Brain microvascular endothelial cell (primary cell): ENCODE results near the gene CREB3L1.
A peak's percentile ranks its signal among the peaks of the same experiment; 100 is the strongest.

Experiments
- DNase-seq: peaks from one replicate; pipeline ENCODE4 v3.0.0-alpha.2; 2020
- H3K27ac ChIP-seq: fragments of 250-450 bp; sonication (Bioruptor Pico); 2 replicates; pipeline ENCODE4 v1.5.1; 2020; ENCODE audit warnings: mild to moderate bottlenecking, moderate library complexity
- H3K27me3 ChIP-seq: fragments of 250-450 bp; sonication (Bioruptor Pico); replicated peaks from 2 replicates; pipeline ENCODE4 v1.5.1; 2020; ENCODE audit warnings: mild to moderate bottlenecking
- H3K36me3 ChIP-seq: fragments of 250-450 bp; sonication (Bioruptor Pico); replicated peaks from 2 replicates; pipeline ENCODE4 v1.5.1; 2020; ENCODE audit warnings: mild to moderate bottlenecking
- H3K4me3 ChIP-seq: 2 replicates; pipeline ENCODE4 v1.5.1; 2011; ENCODE audit warnings: low read depth, mild to moderate bottlenecking, control low read depth, low read length, moderate library complexity
- CTCF ChIP-seq: IDR thresholded peaks from 2 replicates; pipeline ENCODE4 v1.5.1; 2011; ENCODE audit warnings: low read depth, mild to moderate bottlenecking, moderate library complexity, low read length, control low read depth, inconsistent platforms; ENCODE audit errors: missing control alignments
- in situ Hi-C: cut with HindIII; loops from 2 replicates; pipeline ENCODE4 v1.10.0; 2017; ENCODE audit warnings: low sequenced_read_pairs, low pct_ligation_motif_present

Gene CREB3L1

GRCh38 chr11:46240861-46241260 is 36.6 kb upstream of the CREB3L1 start:
- Histone ChIP-seq H3K27me3 (no peaks in the 10 kb centered on the region), H3K4me3 (no peak overlapping the region), H3K36me3 (no peaks in the 10 kb centered on the region), H3K27ac (no peak overlapping the region)
- in situ Hi-C loops, result no loop called here
- TF ChIP-seq CTCF, result no peak
- DNase-seq, result no peak

- DNase-seq, result no peak
- no peaks in the 10 kb centered on the region for H3K36me3 ChIP-seq
- H3K27ac ChIP-seq, result peak overlapping the region; percentile 97
- no peaks in the 10 kb centered on the region for H3K27me3 ChIP-seq
- no peak for TF ChIP-seq CTCF
- peak overlapping the region; percentile 56 for H3K4me3 ChIP-seq
- in situ Hi-C loops, result no loop called here
Measured at GRCh38 chr11:46242041-46242951, 35.2 kb upstream of the CREB3L1 start.

- Histone ChIP-seq H3K36me3 (no peaks in the 10 kb centered on the region), H3K4me3 (peak overlapping the region; percentile 59), H3K27ac (peak overlapping the region; percentile 97), H3K27me3 (no peaks in the 10 kb centered on the region)
- TF ChIP-seq CTCF, result peak; percentile 25
- in situ Hi-C loops, result no loop called here
- peak; percentile 93 for DNase-seq
Measured at GRCh38 chr11:46242952-46243795, 34.3 kb upstream of the CREB3L1 start.

GRCh38 chr11:46243796-46244109 is 33.7 kb upstream of the CREB3L1 start:
- no peak for DNase-seq
- peak overlapping the region; percentile 97 for H3K27ac ChIP-seq
- in situ Hi-C loops, result no loop called here
- H3K4me3 ChIP-seq, result peak overlapping the region; percentile 59
- H3K27me3 ChIP-seq, result no peaks in the 10 kb centered on the region
- TF ChIP-seq CTCF, result no peak
- H3K36me3 ChIP-seq, result no peaks in the 10 kb centered on the region

- H3K36me3 ChIP-seq, result no peaks in the 10 kb centered on the region
- TF ChIP-seq CTCF, result no peak
- in situ Hi-C loops, result no loop called here
- H3K27ac ChIP-seq, result no peak overlapping the region
- H3K4me3 ChIP-seq, result no peak overlapping the region
- no peak for DNase-seq
- H3K27me3 ChIP-seq, result no peaks in the 10 kb centered on the region
Measured at GRCh38 chr11:46246521-46246920, 30.9 kb upstream of the CREB3L1 start.
